HG03060 (cell line): ENCODE measurements around the gene HOXB9.

ENCODE experiments used
- ATAC-seq: cut with Tn5 transposase; IDR thresholded peaks from one replicate; pipeline ENCODE4 v1.9.1; 2021; ENCODE audit warnings: low read depth, moderate number of reproducible peaks; ENCODE audit not compliant: unreplicated experiment

The HOXB9 gene

GRCh38 chr17:48639982-48640857 lies 14.1 kb upstream of the HOXB9 start:
- no peak for ATAC-seq

- no peak for ATAC-seq
These were observed 13.0 kb upstream of the HOXB9 start for GRCh38 chr17:48639136-48639535.

- ATAC-seq, result no peak
These were observed 11.4 kb upstream of the HOXB9 start for GRCh38 chr17:48637323-48638260.

GRCh38 chr17:48636177-48637018 lies 10.2 kb upstream of the HOXB9 start:
- ATAC-seq, result no peak

- no peak for ATAC-seq
These were observed 8.5 kb upstream of the HOXB9 start for GRCh38 chr17:48634493-48635208.

- no peak for ATAC-seq
These were observed 7.1 kb upstream of the HOXB9 start for GRCh38 chr17:48633266-48633677.

GRCh38 chr17:48632579-48633265 lies 6.6 kb upstream of the HOXB9 start:
- ATAC-seq, result no peak

GRCh38 chr17:48631693-48632578 lies 5.8 kb upstream of the HOXB9 start:
- ATAC-seq, result no peak

- ATAC-seq, result no peak
These were observed 5.0 kb upstream of the HOXB9 start for GRCh38 chr17:48630925-48631692.

GRCh38 chr17:48630009-48630924 lies 4.1 kb upstream of the HOXB9 start:
- ATAC-seq, result no peak

- ATAC-seq, result no peak
These were observed 3.2 kb upstream of the HOXB9 start for GRCh38 chr17:48629411-48629759.

- ATAC-seq, result no peak
These were observed 2.7 kb upstream of the HOXB9 start for GRCh38 chr17:48628649-48629410.

GRCh38 chr17:48627623-48628521 lies 1.7 kb upstream of the HOXB9 start:
- ATAC-seq, result no peak

GRCh38 chr17:48627118-48627597 lies 1.0 kb upstream of the HOXB9 start:
- ATAC-seq, result no peak
